ENCODE data around the gene TM9SF1. TPM values are rescaled to one million over a fixed set of nuclear protein-coding genes. Genes with fewer than 3 reads are reported as not detected.

TM9SF1 gene
- total and polyA plus RNA-seq, 2 of the 4 experiments (the other 2 are of a cell fraction) = 40.4 to 65.6 TPM

DNA sequence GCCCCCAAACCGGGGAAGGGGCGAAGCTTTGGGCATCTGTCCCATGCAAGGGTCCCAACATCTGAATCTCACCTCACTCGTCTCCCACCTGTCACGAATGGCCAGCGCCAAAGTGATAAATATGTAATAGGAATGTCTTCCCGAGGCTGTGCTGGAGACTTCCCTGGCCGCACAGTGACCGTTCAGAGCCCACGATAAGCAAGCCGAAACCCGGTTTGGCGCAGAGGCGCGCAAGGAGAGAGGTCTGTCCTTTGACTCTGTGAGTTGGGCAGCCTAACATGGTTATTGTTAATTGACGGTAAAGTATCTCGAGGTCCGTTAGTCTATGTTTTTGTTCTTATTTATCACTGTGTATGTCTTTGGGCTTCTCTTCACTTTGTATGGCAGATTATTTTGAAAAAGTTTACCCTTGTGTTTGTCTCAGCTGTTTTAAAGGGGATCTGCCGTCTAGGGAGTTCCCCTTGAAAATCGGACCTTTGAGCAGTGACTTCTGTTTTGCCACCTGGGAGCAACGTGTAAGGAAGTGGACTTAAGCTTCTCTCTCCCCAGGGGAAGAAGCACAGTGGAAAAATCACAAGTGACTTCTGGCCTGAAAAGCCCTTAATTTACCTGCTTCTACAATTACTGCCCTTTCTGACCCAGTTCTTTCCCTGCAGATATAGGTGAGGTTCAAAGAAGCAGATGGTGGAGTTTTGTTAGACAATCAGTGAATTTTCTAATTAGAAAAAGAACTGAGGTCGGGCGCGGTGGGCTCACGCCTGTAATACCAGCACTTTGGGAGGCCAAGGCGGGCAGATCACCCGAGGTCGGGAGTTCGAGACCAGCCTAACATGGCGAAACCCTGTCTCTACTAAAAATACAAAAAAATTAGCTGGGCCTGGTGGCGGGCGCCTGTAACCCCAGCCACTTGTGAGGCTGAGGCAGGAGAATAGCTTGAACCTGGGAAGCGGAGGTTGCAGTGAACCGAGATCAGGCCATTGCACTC is 1.1 kb upstream of the TM9SF1 start:
- peak overlapping the region; percentile 96 for H2AK9ac ChIP-seq (replicated peaks; ENCODE audit: low read depth, low read length, poor library complexity)
- BruUV-seq (replicated peaks) = TSS peak; percentile 44
- H2BK15ac ChIP-seq (ENCODE audit: low read depth, low read length) = no peak overlapping the region
- H3K27ac ChIP-seq (ENCODE audit: insufficient read depth, low read length) = peak overlapping the region; percentile 99
- ATAC-seq (ENCODE audit: low read depth) = peak; percentile 37
- peak overlapping the region; percentile 65 for H3K4me2 ChIP-seq (ENCODE audit: low read depth, low read length)
- no peaks in the 10 kb centered on the region for H3K27me3 ChIP-seq (ENCODE audit: control insufficient read depth, insufficient read depth, low read length)
- peak; percentile 22 for DNase-seq
- no peaks in the 10 kb centered on the region for H4K20me1 ChIP-seq (ENCODE audit: insufficient read depth, low read length)
- H3K36me3 ChIP-seq (ENCODE audit: control insufficient read depth, insufficient read depth, low read length) = peaks cover 17% of the 10 kb centered on the region
- H3K56ac ChIP-seq (ENCODE audit: extremely low read depth, insufficient read depth, low read length) = peak overlapping the region; percentile 85
- H2BK20ac ChIP-seq (ENCODE audit: low read depth, low read length) = no peak overlapping the region
- H3K18ac ChIP-seq (ENCODE audit: low read depth, low read length) = no peak overlapping the region; the same call in 1 of the 2 replicates
- peak overlapping the region; percentile 95 for H3K14ac ChIP-seq (replicated peaks; ENCODE audit: low read depth, low read length)
- peak overlapping the region; percentile 89 for H3K4me3 ChIP-seq (ENCODE audit: insufficient read depth, low read depth, low read length)
- ChIA-PET POLR2A (ENCODE audit: unreplicated experiment) (interaction anchor here (1.0 to 1.1 kb wide), 2 partner anchors 10 to 46 kb away, joined by 3 read pairs; partner anchors contain the start of gene TINF2), CTCF (interaction anchor here (1.1 kb wide), 1 partner anchor 112 kb away, joined by 3 read pairs; the partner anchor contains the start of gene CIDEB)
- peak overlapping the region; percentile 93 for H3K9ac ChIP-seq (ENCODE audit: low read depth, low read length)
- 70% methylated on average over 2 of the region's 33 CpGs; no CpG with 5 or more reads in 1 of the 2 experiments for WGBS, 2 experiments (ENCODE audit: extremely low coverage in 2 of 2, insufficient read length in 1 of 2)
- H2AK5ac ChIP-seq (ENCODE audit: low read depth, low read length) = peak overlapping the region; percentile 89
- H2BK5ac ChIP-seq (ENCODE audit: low read depth, low read length, poor library complexity, severe bottlenecking) = peak overlapping the region; percentile 96
- in situ Hi-C loops (cut with MboI; ENCODE audit: low sequenced_read_pairs) (no loop called here), dilution Hi-C loops (cut with HindIII; ENCODE audit: low sequenced_read_pairs, unreplicated experiment) (no loop called here), intact Hi-C loops (cut with micrococcal nuclease) (no loop called here)
- peak overlapping the region; percentile 93 for H3K23ac ChIP-seq (ENCODE audit: low read depth, low read length)
- H2BK120ac ChIP-seq (ENCODE audit: low read depth, low read length) = 0 out of 2 replicates have a peak overlapping the region, but pooled peaks have one; percentile 64
- peak overlapping the region; percentile 46; the same call in 1 of the 2 replicates for H4K91ac ChIP-seq (ENCODE audit: insufficient read depth, low read depth, low read length)
- peak overlapping the region; percentile 97 for H3K4ac ChIP-seq (ENCODE audit: low read depth, low read length)
- peak overlapping the region; percentile 95 for H2AFZ ChIP-seq (replicated peaks; ENCODE audit: low read length, poor library complexity)
- peak overlapping the region; percentile 83 for H4K5ac ChIP-seq (ENCODE audit: low read depth, low read length)
- H4K8ac ChIP-seq (ENCODE audit: low read depth in 2 of 2, low read length in 2 of 2) = peak overlapping the region; percentile 93 to 94
- H3K9me1 ChIP-seq (ENCODE audit: insufficient read depth, low read length) = peaks cover 11% of the 10 kb centered on the region; the same call in 1 of the 2 replicates
- no peaks in the 10 kb centered on the region for H3K9me3 ChIP-seq (ENCODE audit: control insufficient read depth, insufficient read depth, low read length)
- H3K79me1 ChIP-seq (ENCODE audit: low read depth in 1 of 2, low read length in 2 of 2) = peaks cover 38 to 62% of the 10 kb centered on the region in 2 experiments
- peaks cover 8% of the 10 kb centered on the region for H3K4me1 ChIP-seq (ENCODE audit: control insufficient read depth, insufficient read depth, low read length)
- TF ChIP-seq, protein P1, sequence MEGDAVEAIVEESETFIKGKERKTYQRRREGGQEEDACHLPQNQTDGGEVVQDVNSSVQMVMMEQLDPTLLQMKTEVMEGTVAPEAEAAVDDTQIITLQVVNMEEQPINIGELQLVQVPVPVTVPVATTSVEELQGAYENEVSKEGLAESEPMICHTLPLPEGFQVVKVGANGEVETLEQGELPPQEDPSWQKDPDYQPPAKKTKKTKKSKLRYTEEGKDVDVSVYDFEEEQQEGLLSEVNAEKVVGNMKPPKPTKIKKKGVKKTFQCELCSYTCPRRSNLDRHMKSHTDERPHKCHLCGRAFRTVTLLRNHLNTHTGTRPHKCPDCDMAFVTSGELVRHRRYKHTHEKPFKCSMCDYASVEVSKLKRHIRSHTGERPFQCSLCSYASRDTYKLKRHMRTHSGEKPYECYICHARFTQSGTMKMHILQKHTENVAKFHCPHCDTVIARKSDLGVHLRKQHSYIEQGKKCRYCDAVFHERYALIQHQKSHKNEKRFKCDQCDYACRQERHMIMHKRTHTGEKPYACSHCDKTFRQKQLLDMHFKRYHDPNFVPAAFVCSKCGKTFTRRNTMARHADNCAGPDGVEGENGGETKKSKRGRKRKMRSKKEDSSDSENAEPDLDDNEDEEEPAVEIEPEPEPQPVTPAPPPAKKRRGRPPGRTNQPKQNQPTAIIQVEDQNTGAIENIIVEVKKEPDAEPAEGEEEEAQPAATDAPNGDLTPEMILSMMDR (conservative IDR thresholded peaks at IDR 0.05; ENCODE audit: low read depth, low read length) = no peak
- TF ChIP-seq MAFK (IDR thresholded peaks at IDR 0.05; ENCODE audit: low read depth, low read length) (no peak), RAD21 (IDR thresholded peaks at IDR 0.05; ENCODE audit: low read length) (no peak), MAZ (IDR thresholded peaks at IDR 0.05; ENCODE audit: borderline replicate concordance, low read depth, low read length) (no peak), POLR2A (IDR thresholded peaks at IDR 0.05; ENCODE audit: low read depth, low read length) (no peak), CHD1 (IDR thresholded peaks at IDR 0.05; ENCODE audit: low read depth, low read length) (no peak), RFX5 (IDR thresholded peaks at IDR 0.05; ENCODE audit: low read depth, low read length) (no peak), MXI1 (IDR thresholded peaks at IDR 0.05; ENCODE audit: borderline replicate concordance, low read depth, low read length) (no peak), SMC3 (IDR thresholded peaks at IDR 0.05; ENCODE audit: low read depth, low read length) (no peak), FOS (IDR thresholded peaks at IDR 0.05; ENCODE audit: low read depth, low read length) (no peak), NFE2L2 (IDR thresholded peaks at IDR 0.05; ENCODE audit: low read depth, low read length) (no peak)
- TF ChIP-seq, protein P2, sequence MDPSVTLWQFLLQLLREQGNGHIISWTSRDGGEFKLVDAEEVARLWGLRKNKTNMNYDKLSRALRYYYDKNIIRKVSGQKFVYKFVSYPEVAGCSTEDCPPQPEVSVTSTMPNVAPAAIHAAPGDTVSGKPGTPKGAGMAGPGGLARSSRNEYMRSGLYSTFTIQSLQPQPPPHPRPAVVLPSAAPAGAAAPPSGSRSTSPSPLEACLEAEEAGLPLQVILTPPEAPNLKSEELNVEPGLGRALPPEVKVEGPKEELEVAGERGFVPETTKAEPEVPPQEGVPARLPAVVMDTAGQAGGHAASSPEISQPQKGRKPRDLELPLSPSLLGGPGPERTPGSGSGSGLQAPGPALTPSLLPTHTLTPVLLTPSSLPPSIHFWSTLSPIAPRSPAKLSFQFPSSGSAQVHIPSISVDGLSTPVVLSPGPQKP (IDR thresholded peaks at IDR 0.05; ENCODE audit: borderline replicate concordance, low read depth, low read length) = no peak
- TF ChIP-seq, protein P3, sequence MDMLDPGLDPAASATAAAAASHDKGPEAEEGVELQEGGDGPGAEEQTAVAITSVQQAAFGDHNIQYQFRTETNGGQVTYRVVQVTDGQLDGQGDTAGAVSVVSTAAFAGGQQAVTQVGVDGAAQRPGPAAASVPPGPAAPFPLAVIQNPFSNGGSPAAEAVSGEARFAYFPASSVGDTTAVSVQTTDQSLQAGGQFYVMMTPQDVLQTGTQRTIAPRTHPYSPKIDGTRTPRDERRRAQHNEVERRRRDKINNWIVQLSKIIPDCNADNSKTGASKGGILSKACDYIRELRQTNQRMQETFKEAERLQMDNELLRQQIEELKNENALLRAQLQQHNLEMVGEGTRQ (IDR thresholded peaks at IDR 0.05; ENCODE audit: low read depth, low read length) = no peak
